Measurements from ENCODE around the gene CEP126.
A peak's percentile ranks its signal among the peaks of the same experiment; 100 is the strongest.
"Not testable (repeated sequence)": the region's sequence is repeated elsewhere in the genome, so short reads cannot be mapped to it uniquely, and the experiment has no call there.

Gene CEP126

GRCh38 chr11:101929294-101929915, 14.6 kb downstream of the CEP126 start:
- no peak for DNase-seq

GRCh38 chr11:101931692-101932091, 16.9 kb downstream of the CEP126 start:
- DNase-seq: no peak

- no peak for DNase-seq
Measured at GRCh38 chr11:101940901-101941520, 26.2 kb downstream of the CEP126 start.

GRCh38 chr11:101944923-101945322, 30.1 kb downstream of the CEP126 start:
- no peak for DNase-seq

- no peak for DNase-seq
Measured at GRCh38 chr11:101945448-101945847, 30.6 kb downstream of the CEP126 start.

- DNase-seq: no peak
Measured at GRCh38 chr11:101949680-101950220, 34.9 kb downstream of the CEP126 start.

- DNase-seq: no peak
Measured at GRCh38 chr11:101955278-101955677, 40.5 kb downstream of the CEP126 start.

GRCh38 chr11:101955701-101956100, 40.9 kb downstream of the CEP126 start:
- DNase-seq: no peak

GRCh38 chr11:101960231-101960630, 45.4 kb downstream of the CEP126 start:
- DNase-seq: no peak

GRCh38 chr11:101964200-101964599, 49.4 kb downstream of the CEP126 start:
- not testable (repeated sequence) for DNase-seq

- DNase-seq: peak in 1 of 2 experiments; percentile 22
Measured at GRCh38 chr11:101974255-101974654, 59.4 kb downstream of the CEP126 start.

GRCh38 chr11:101974771-101975170, 60.0 kb downstream of the CEP126 start:
- DNase-seq: no peak

GRCh38 chr11:101975734-101976133, 60.9 kb downstream of the CEP126 start:
- no peak for DNase-seq

GRCh38 chr11:101987370-101987769, 72.6 kb downstream of the CEP126 start:
- no peak for DNase-seq

- DNase-seq: no peak
Measured at GRCh38 chr11:101993172-101993571, 78.4 kb downstream of the CEP126 start.

GRCh38 chr11:101994052-101994469, 79.3 kb downstream of the CEP126 start:
- DNase-seq: not testable (repeated sequence)

GRCh38 chr11:101996111-101996510, 81.3 kb downstream of the CEP126 start:
- DNase-seq: no peak

- DNase-seq: no peak
Measured at GRCh38 chr11:102001657-102002338, 87.0 kb downstream of the CEP126 start.

- DNase-seq: no peak
Measured at GRCh38 chr11:102004220-102004619, 89.4 kb downstream of the CEP126 start.

- DNase-seq: no peak
Measured at GRCh38 chr11:102005306-102005705, 90.5 kb downstream of the CEP126 start.

GRCh38 chr11:102006835-102007566, 92.2 kb downstream of the CEP126 start:
- no peak for DNase-seq

- DNase-seq: peak; percentile 17 to 95
Measured at GRCh38 chr11:102007567-102008437, 93.0 kb downstream of the CEP126 start.
